GM19240 (cell line): ENCODE measurements around the gene ZCCHC13.
"Not testable (repeated sequence)": the region's sequence is repeated elsewhere in the genome, so short reads cannot be mapped to it uniquely, and the experiment has no call there.

Source experiments
- DNase-seq: peaks from one replicate; pipeline ENCODE4 v3.0.0; 2011; ENCODE audit warnings: low spot score; ENCODE audit not compliant: insufficient read length

ZCCHC13 gene

DNA sequence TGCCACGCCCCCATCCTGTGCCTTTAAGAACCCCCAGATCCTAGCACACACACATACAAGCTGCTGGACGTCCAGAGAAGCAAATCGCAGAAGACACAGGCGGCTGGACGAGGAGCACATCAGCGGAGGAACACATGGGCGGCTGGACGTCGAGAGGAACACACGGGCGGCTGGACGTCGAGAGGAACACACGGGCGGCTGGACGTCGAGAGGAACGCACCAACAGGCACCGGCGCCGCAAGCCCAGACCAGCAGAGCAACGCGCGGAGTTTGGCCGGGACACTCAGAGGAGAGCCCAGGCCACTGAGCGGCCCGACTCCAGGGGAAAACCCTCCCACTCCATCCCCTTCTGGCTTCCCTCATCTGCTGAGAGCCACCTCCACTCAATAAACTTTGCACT, 17.2 kb downstream of the ZCCHC13 start:
- no peak for DNase-seq

DNA sequence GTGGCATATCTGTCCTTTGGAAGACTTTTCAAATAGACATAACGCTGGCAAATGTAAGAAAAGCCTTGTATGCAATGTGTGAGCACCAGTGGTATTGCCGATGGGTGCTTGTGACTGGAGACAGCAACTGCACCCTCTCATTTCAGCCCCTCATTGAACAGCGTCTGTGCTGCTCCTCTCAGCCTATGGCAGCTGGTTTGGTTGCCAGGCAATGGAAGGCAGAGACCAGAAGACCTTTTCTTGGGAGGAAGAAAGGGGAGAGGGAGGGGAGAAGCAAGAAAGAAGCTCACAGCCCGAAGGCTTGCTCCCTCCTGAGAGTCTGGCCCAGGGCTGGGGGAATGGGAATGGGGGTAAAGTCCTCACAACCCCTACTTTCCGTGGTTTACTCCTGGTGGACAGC, 20.2 kb downstream of the ZCCHC13 start:
- no peak for DNase-seq

GRCh38 chrX:74325130-74326059, 21.4 kb downstream of the ZCCHC13 start:
- no peak for DNase-seq

GRCh38 chrX:74338852-74339251, 34.9 kb downstream of the ZCCHC13 start:
- no peak for DNase-seq

- no peak for DNase-seq
Measured at GRCh38 chrX:74340051-74340450, 36.1 kb downstream of the ZCCHC13 start.

GRCh38 chrX:74342211-74342610, 38.2 kb downstream of the ZCCHC13 start:
- DNase-seq = not testable (repeated sequence)

GRCh38 chrX:74343343-74344279, 39.6 kb downstream of the ZCCHC13 start:
- DNase-seq = peak; percentile 19

GRCh38 chrX:74344280-74344622, 40.3 kb downstream of the ZCCHC13 start:
- no peak for DNase-seq

DNA sequence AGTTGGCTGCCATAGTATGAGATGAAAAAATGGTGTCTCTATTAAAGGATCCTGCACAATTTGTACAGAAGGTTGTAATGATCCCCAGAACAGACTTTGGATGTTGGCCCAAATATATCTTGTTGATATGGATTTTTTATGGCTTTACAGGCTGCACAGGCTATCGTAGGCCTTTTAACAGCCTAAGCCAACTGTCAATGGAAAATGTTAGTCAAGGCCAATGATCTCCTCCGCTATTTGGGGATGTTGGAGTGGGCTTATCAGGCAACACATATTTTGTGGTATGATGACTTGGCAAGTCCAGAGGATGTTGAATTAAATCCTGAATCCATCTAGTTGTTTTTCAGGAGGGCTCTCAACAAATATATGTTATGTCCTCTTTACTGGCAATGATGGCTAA, 42.1 kb downstream of the ZCCHC13 start:
- no peak for DNase-seq

GRCh38 chrX:74349387-74349786, 45.4 kb downstream of the ZCCHC13 start:
- no peak for DNase-seq

DNA sequence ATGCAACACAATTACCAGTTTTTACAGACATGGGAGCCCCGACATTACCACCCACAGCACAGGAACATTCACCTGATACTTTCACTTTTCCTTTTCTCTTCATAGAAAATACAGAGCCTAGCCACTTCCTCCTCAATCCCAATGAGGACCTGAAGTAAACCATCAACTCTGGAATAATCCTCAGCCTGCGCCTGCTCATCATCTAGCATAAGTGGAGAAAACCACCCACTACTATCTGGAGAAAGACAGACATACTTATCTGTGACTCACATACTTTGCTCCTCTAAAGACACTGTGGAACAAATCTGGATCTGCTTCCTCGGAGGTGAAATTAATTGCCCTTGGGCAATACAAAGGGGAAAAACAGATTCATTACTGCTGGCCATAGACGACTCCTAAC, 47.8 kb downstream of the ZCCHC13 start:
- no peak for DNase-seq

DNA sequence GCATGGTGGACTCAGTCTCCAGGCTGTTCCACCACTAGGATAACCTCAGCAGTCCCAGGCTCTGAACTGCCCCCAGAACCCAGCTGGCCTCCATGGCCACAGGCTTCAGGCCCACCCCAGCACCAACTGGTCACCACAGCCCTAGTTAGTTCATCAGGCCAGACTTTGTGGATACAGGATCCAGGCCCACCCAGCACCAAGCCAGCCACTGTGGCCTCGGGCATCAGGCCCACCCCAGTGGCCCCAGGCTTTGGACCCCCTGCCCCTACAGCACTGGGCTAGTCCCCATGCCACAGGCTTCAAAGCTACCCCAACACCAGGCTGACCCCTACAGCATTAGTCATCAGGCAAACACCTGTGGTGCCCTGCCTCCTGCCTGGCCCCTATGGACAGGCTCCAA, 50.0 kb downstream of the ZCCHC13 start:
- DNase-seq = no peak
